WTC11 (cell line): ENCODE results near the gene MBIP.

ENCODE experiments used
- AR ChIP-seq: fragments of 250-450 bp; sonication (Bioruptor Pico); IDR thresholded peaks from 2 replicates; pipeline ENCODE4 v1.9.0; 2021; ENCODE audit warnings: mild to moderate bottlenecking
- ATF3 ChIP-seq: sonication (generic); formaldehyde crosslinking; conservative IDR thresholded peaks from 2 replicates; pipeline ENCODE4 v1.8.1; 2022; ENCODE audit warnings: mild to moderate bottlenecking, missing genetic modification reagents
- CTCF ChIP-seq: fragments of 200-600 bp; IDR thresholded peaks from 2 replicates; pipeline ENCODE4 v1.8.0; 2022; ENCODE audit warnings: antibody characterized with exemption
- E2F1 ChIP-seq: sonication (generic); formaldehyde crosslinking; IDR thresholded peaks from 2 replicates; pipeline ENCODE4 v1.8.0; 2022; ENCODE audit warnings: mild to moderate bottlenecking, missing genetic modification reagents
- E2F4 ChIP-seq: sonication (generic); formaldehyde crosslinking; IDR thresholded peaks from 2 replicates; pipeline ENCODE4 v1.8.1; 2022; ENCODE audit warnings: low read depth, mild to moderate bottlenecking, moderate library complexity, missing genetic modification reagents, borderline replicate concordance
- E2F5 ChIP-seq: sonication (generic); formaldehyde crosslinking; IDR thresholded peaks from 2 replicates; pipeline ENCODE4 v1.8.1; 2022; ENCODE audit warnings: mild to moderate bottlenecking, moderate library complexity, missing genetic modification reagents
- FOXP1 ChIP-seq: sonication (generic); formaldehyde crosslinking; IDR thresholded peaks from 2 replicates; pipeline ENCODE4 v1.8.0; 2022; ENCODE audit warnings: missing genetic modification reagents, mild to moderate bottlenecking, moderate library complexity, borderline replicate concordance
- GABPB1 ChIP-seq: sonication (generic); formaldehyde crosslinking; IDR thresholded peaks from 2 replicates; pipeline ENCODE4 v1.8.1; 2023; ENCODE audit warnings: mild to moderate bottlenecking, missing genetic modification reagents
- PREB ChIP-seq: sonication (generic); formaldehyde crosslinking; IDR thresholded peaks from 2 replicates; pipeline ENCODE4 v1.8.1; 2022; ENCODE audit warnings: mild to moderate bottlenecking, missing genetic modification reagents, moderate library complexity, borderline replicate concordance
- STAT6 ChIP-seq: sonication (generic); formaldehyde crosslinking; conservative IDR thresholded peaks from 2 replicates; pipeline ENCODE4 v1.8.1; 2023; ENCODE audit warnings: mild to moderate bottlenecking, low read depth, missing genetic modification reagents, moderate library complexity
- TEAD4 ChIP-seq: sonication (generic); formaldehyde crosslinking; IDR thresholded peaks from 2 replicates; pipeline ENCODE4 v1.8.0; 2022; ENCODE audit warnings: mild to moderate bottlenecking, missing genetic modification reagents
- TP53 ChIP-seq: sonication (generic); formaldehyde crosslinking; IDR thresholded peaks from 2 replicates; pipeline ENCODE4 v1.8.1; 2023; ENCODE audit warnings: mild to moderate bottlenecking, missing genetic modification reagents
- USF2 ChIP-seq: sonication (generic); formaldehyde crosslinking; IDR thresholded peaks from 2 replicates; pipeline ENCODE4 v1.8.1; 2023; ENCODE audit warnings: mild to moderate bottlenecking, missing genetic modification reagents, moderate library complexity

- TF ChIP-seq CTCF: no peak
- TF ChIP-seq E2F5 (CRISPR knock-in tag): no peak
- no peak for TF ChIP-seq PREB (CRISPR knock-in tag)
- no peak for TF ChIP-seq FOXP1
- TF ChIP-seq STAT6 (CRISPR knock-in tag): no peak
- no peak for TF ChIP-seq E2F1 (CRISPR knock-in tag)
- TF ChIP-seq GABPB1 (CRISPR knock-in tag): no peak
- no peak for TF ChIP-seq TEAD4 (CRISPR knock-in tag)
- TF ChIP-seq ATF3: no peak
- TF ChIP-seq USF2 (CRISPR knock-in tag): no peak
- no peak for TF ChIP-seq TP53
- no peak for TF ChIP-seq AR (CRISPR knock-in tag)
- no peak for TF ChIP-seq E2F4 (CRISPR knock-in tag)
Observed at GRCh38 chr14:36315159-36315853, 5.1 kb downstream of the MBIP start.
